GM12878 (cell line): ENCODE data around the gene SRP68. TPM values are rescaled to one million over a fixed set of nuclear protein-coding genes. Genes with fewer than 3 reads are reported as not detected.

Experiments used
- ATAC-seq: fragments of 200-7000 bp; cut with Tn5 transposase; 3 replicates; pipeline ENCODE4 v1.9.1; 2020; ENCODE audit warnings: mild to moderate bottlenecking, moderate library complexity
- BruUV-seq: library from RNA; stranded (reverse); fragments of 400-500 nt; replicated peaks from 2 replicates; lab custom pipeline; 2021; lab: Mats Ljungman, UMichigan
- CTCF ChIA-PET: fragments of 300-600 bp; sonication (Branson Sonifier 250); formaldehyde crosslinking; extraction: SDS; loops from one replicate; lab custom pipeline; 2021; ENCODE audit warnings: inconsistent platforms; lab: Yijun Ruan, JAX
- POLR2A ChIA-PET: fragments of 350-600 bp; formaldehyde crosslinking; extraction: SDS; loops from one replicate; lab custom pipeline; 2021; ENCODE audit warnings: inconsistent platforms; lab: Charles Lee
- RAD21 ChIA-PET: fragments of 300-600 bp; sonication (Branson Sonifier 250); formaldehyde crosslinking; loops from one replicate; lab custom pipeline; 2023; ENCODE audit warnings: antibody characterized with exemption; ENCODE audit not compliant: unreplicated experiment; lab: Charles Lee
- SMC1A ChIA-PET: fragments of 300-600 bp; sonication (Branson Sonifier 250); formaldehyde crosslinking; loops from one replicate; lab custom pipeline; 2023; ENCODE audit not compliant: unreplicated experiment, uncharacterized antibody; lab: Charles Lee
- DNase-seq: peaks from one replicate; pipeline ENCODE4 v3.0.0-alpha.2; 2011; ENCODE audit warnings: low read depth, low spot score
- FAIRE-seq: peaks from 3 replicates; lab custom pipeline; 2011; peaks lifted over from hg19 to GRCh38; lab: Jason Lieb, UNC
- H2AFZ ChIP-seq: 2 replicates; pipeline ENCODE4 v1.6.0; 2011; ENCODE audit warnings: low read depth, low read length, control low read depth; ENCODE audit not compliant: control insufficient read depth
- H3K27ac ChIP-seq: 2 replicates; pipeline ENCODE4 v1.5.1; 2011; ENCODE audit warnings: control low read depth; ENCODE audit not compliant: control insufficient read depth, insufficient read depth
- H3K27me3 ChIP-seq, 2 experiments: replicated peaks in 1 of 2; 2 replicates each; pipeline versions ENCODE4 v1.6.0 to v1.6.1; 2011; ENCODE audit warnings: low read length in 1 of 2; ENCODE audit not compliant: control insufficient read depth in 2 of 2, insufficient read depth in 2 of 2
- H3K36me3 ChIP-seq, 2 experiments: 2 replicates each; pipeline ENCODE4 v1.5.1; 2011; ENCODE audit warnings: low read length in 1 of 2; ENCODE audit not compliant: control insufficient read depth in 2 of 2, insufficient read depth in 2 of 2
- H3K4me1 ChIP-seq: 2 replicates; pipeline ENCODE4 v1.6.1; 2011; ENCODE audit warnings: mild to moderate bottlenecking, low read length, moderate library complexity, mixed read lengths; ENCODE audit not compliant: control insufficient read depth, insufficient read depth
- H3K4me2 ChIP-seq: 2 replicates; pipeline ENCODE4 v1.6.0; 2011; ENCODE audit warnings: control low read depth; ENCODE audit not compliant: control insufficient read depth, insufficient read depth
- H3K4me3 ChIP-seq: fragments of 200-600 bp; sonication (generic); 2 replicates; pipeline ENCODE4 v1.5.1; 2016
- H3K79me2 ChIP-seq: 2 replicates; pipeline ENCODE4 v1.6.0; 2011; ENCODE audit warnings: low read length; ENCODE audit not compliant: control insufficient read depth, insufficient read depth
- H3K9ac ChIP-seq: 2 replicates; pipeline ENCODE4 v1.8.0; 2011; ENCODE audit warnings: low read length, control low read depth, mixed read lengths; ENCODE audit not compliant: control insufficient read depth, insufficient read depth
- H3K9me3 ChIP-seq: replicated peaks from 3 replicates; pipeline ENCODE4 v1.5.1; 2011; ENCODE audit warnings: mild to moderate bottlenecking, low read length; ENCODE audit not compliant: control insufficient read depth, insufficient read depth
- H4K20me1 ChIP-seq: 2 replicates; pipeline ENCODE4 v1.6.0; 2011; ENCODE audit not compliant: control insufficient read depth, insufficient read depth
- KDM1A ChIP-seq: fragments of 200-600 bp; sonication (generic); IDR thresholded peaks from 2 replicates; pipeline ENCODE4 v1.6.1; 2016; ENCODE audit warnings: borderline replicate concordance
- MTA2 ChIP-seq: fragments of 450-650 bp; IDR thresholded peaks from 2 replicates; pipeline ENCODE4 v1.6.1; 2016; ENCODE audit warnings: low read depth, mild to moderate bottlenecking, moderate library complexity
- PBX3 ChIP-seq: IDR thresholded peaks from 2 replicates; pipeline ENCODE4 v1.6.1; 2011; ENCODE audit warnings: mild to moderate bottlenecking, low read depth, low read length, moderate library complexity; ENCODE audit not compliant: insufficient replicate concordance
- RAD51 ChIP-seq: fragments of 450-650 bp; IDR thresholded peaks from 2 replicates; pipeline ENCODE4 v1.6.1; 2016; ENCODE audit warnings: moderate library complexity, mild to moderate bottlenecking, inconsistent platforms
- ZBTB11 ChIP-seq: fragments of 450-650 bp; formaldehyde crosslinking; IDR thresholded peaks from 2 replicates; pipeline ENCODE4 v1.5.0; 2022; ENCODE audit warnings: mild to moderate bottlenecking, missing genetic modification characterization
- WGBS: methylation state at CpG from one replicate; pipeline ENCODE4 v1.1.6; 2016; ENCODE audit warnings: low lambda C conversion rate; ENCODE audit not compliant: insufficient replicate concordance, insufficient coverage; ENCODE audit errors: missing lambda C conversion rate; 5-methylcytosine and 5-hydroxymethylcytosine counted together
- in situ Hi-C: fragments of 300-500 bp; cut with MboI; formaldehyde crosslinking; loops from 9 replicates; pipeline ENCODE4 v1.14.3; 2018; ENCODE audit warnings: mixed read lengths
- intact Hi-C: fragments of 100-400 bp; cut with micrococcal nuclease; formaldehyde crosslinking; loops from one replicate; pipeline ENCODE4 v1.14.2; 2022; ENCODE audit not compliant: unreplicated experiment
- polyA plus RNA-seq, 11 experiments: library from polyadenylated mRNA; depleted of rRNA in 4 of 11; unstranded in 6 of 11; stranded (reverse) in 5 of 11; fragments of >200 nt; fragmentation: Nextera tagmentation in 4 of 11; fragmentation: Illumina TruSeq in 1 of 11; extraction: Ambion mirVana in 4 of 11; extraction: Trizol in 1 of 11; gene quantifications; 1 replicate in 1 of 11; 2 replicates in 10 of 11; pipeline versions ENCODE4 v1.2.1 to v1.2.3, GENCODE V29; 2011 to 2016; ENCODE audit warnings: inconsistent platforms in 2 of 11, missing spikeins in 2 of 11, low read depth in 1 of 11
- total RNA-seq, 4 experiments: library from RNA; depleted of rRNA in 3 of 4; stranded (reverse); fragments of >200 nt in 3 of 4; fragmentation: Illumina TruSeq in 1 of 4; extraction: Trizol in 1 of 4; gene quantifications; 2 replicates each; pipeline versions ENCODE4 v1.2.1 to v1.2.3, GENCODE V29; 2013 to 2021

The SRP68 gene
- total and polyA plus RNA-seq, 10 of the 15 experiments (the other 5 are each of a cell fraction or from before 2014, with no cell fraction given), result 24.7 to 89.7 (median 62.7) TPM

- no peak for TF ChIP-seq ZBTB11 (CRISPR knock-in tag)
These were observed 12.9 kb upstream of the SRP68 start (continued) for GRCh38 chr17:76085066-76085730.

GRCh38 chr17:76083536-76084182, 11.3 kb upstream of the SRP68 start:
- Histone ChIP-seq H3K9ac (no peak overlapping the region), H4K20me1 (no peaks in the 10 kb centered on the region), H3K4me2 (no peak overlapping the region), H3K79me2 (no peaks in the 10 kb centered on the region), H3K27me3 (no peaks in the 10 kb centered on the region; a peak in 1 of 4 replicates), H2AFZ (no peak overlapping the region), H3K36me3 (peaks cover 10 to 13% of the 10 kb centered on the region in 2 experiments; a peak in 3 of 4 replicates), H3K4me3 (no peak overlapping the region), H3K27ac (no peak overlapping the region), H3K4me1 (no peaks in the 10 kb centered on the region), H3K9me3 (no peaks in the 10 kb centered on the region)
- ChIA-PET CTCF (no interaction called here), RAD21 (no interaction called here), POLR2A (no interaction called here), SMC1A (interaction anchor here (1.0 kb wide), 1 partner anchor 540 kb away, joined by 3 read pairs; no protein-coding TSS in a partner anchor)
- BruUV-seq, result no TSS peak
- no peak for TF ChIP-seq MTA2
- TF ChIP-seq PBX3, result no peak
- no peak for TF ChIP-seq KDM1A
- no peak for TF ChIP-seq RAD51
- intact Hi-C loops (no loop called here), in situ Hi-C loops (no loop called here)
- DNase-seq (no peak), FAIRE-seq (no peak), ATAC-seq (no peak)
- WGBS, result 91% methylated on average over 15 of the region's 15 CpGs
